Fibroblast of pulmonary artery (primary cell): Measurements from ENCODE around the gene PDE7B.

Source experiments
- DNase-seq: peaks from one replicate; pipeline ENCODE4 v3.0.0-alpha.2; 2010; ENCODE audit warnings: low read depth
- H3K4me3 ChIP-seq: replicated peaks from 2 replicates; pipeline ENCODE4 v1.5.1; 2011; ENCODE audit warnings: low read depth, mild to moderate bottlenecking, control low read depth, low read length, moderate library complexity
- CTCF ChIP-seq: IDR thresholded peaks from 2 replicates; pipeline ENCODE4 v1.5.1; 2011; ENCODE audit warnings: mild to moderate bottlenecking, control low read depth, low read length, inconsistent platforms; ENCODE audit errors: missing control alignments

The PDE7B gene

GRCh38 chr6:136201732-136202131, 350.2 kb downstream of the PDE7B start:
- no peak overlapping the region for H3K4me3 ChIP-seq
- no peak for TF ChIP-seq CTCF
- no peak for DNase-seq

GRCh38 chr6:136208783-136209182, 357.3 kb downstream of the PDE7B start:
- no peak overlapping the region for H3K4me3 ChIP-seq
- TF ChIP-seq CTCF: no peak
- DNase-seq: no peak

- H3K4me3 ChIP-seq: no peak overlapping the region
- DNase-seq: no peak
- TF ChIP-seq CTCF: no peak
These were observed 358.0 kb downstream of the PDE7B start for GRCh38 chr6:136209496-136209895.

GRCh38 chr6:136210398-136211165, 359.1 kb downstream of the PDE7B start:
- H3K4me3 ChIP-seq: no peak overlapping the region
- DNase-seq: no peak
- TF ChIP-seq CTCF: no peak

GRCh38 chr6:136212608-136213007, 361.1 kb downstream of the PDE7B start:
- DNase-seq: no peak
- no peak for TF ChIP-seq CTCF
- no peak overlapping the region for H3K4me3 ChIP-seq

GRCh38 chr6:136213012-136213539, 361.6 kb downstream of the PDE7B start:
- TF ChIP-seq CTCF: no peak
- no peak overlapping the region for H3K4me3 ChIP-seq
- no peak for DNase-seq

- no peak for TF ChIP-seq CTCF
- no peak for DNase-seq
- no peak overlapping the region for H3K4me3 ChIP-seq
These were observed 362.4 kb downstream of the PDE7B start for GRCh38 chr6:136213853-136214252.
